D721Med (cell line): ENCODE data around the gene LMX1B.
A peak's percentile ranks its signal among the peaks of the same experiment; 100 is the strongest.

Experiments
- DNase-seq: peaks from one replicate; pipeline ENCODE4 v3.0.0; 2011; ENCODE audit warnings: low spot score; ENCODE audit not compliant: insufficient read length
- FAIRE-seq: peaks from 2 replicates; lab custom pipeline; 2011; peaks lifted over from hg19 to GRCh38; lab: Jason Lieb, UNC
- TF ChIP-seq, protein P1 (sequence below): IDR thresholded peaks from 2 replicates; pipeline ENCODE4 v1.5.1; 2012; ENCODE audit warnings: mild to moderate bottlenecking, control low read depth; ENCODE audit not compliant: insufficient read depth; ENCODE audit errors: missing control alignments

Gene LMX1B

DNA sequence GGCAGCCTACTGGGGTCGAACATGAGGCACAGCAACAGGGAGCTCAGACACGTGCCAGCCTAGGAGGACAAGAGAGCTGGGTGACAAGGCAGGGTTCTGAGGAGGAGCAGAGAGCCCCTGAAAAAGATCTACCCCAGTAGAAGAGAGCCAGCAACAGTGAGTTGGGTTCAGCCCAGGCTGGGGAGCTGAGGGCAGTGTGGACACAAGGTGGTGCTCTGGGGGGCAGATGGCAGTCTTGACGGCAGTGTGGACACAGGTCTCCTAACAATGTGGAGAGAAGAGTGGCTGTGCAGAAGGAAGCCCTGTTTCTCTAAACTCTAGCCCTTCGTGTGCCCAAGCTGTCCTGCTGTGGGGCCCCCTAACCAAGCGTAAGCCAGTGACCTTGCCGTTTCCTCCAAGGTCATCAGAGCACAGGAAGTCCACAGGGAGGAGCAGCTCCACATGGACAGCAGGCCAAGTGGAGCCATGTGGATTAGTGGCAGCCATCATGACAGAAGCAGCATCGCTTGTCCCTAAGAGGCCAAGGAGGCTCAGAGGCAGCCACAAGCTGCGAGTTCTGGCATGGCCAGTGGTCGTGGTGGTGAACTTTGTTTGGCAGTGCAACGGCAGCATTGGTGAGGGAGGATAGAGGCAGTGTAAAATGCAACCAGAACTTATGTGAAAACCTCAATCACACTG is 25.1 kb upstream of the LMX1B start:
- FAIRE-seq (no peak), DNase-seq (no peak)
- TF ChIP-seq, protein P1, sequence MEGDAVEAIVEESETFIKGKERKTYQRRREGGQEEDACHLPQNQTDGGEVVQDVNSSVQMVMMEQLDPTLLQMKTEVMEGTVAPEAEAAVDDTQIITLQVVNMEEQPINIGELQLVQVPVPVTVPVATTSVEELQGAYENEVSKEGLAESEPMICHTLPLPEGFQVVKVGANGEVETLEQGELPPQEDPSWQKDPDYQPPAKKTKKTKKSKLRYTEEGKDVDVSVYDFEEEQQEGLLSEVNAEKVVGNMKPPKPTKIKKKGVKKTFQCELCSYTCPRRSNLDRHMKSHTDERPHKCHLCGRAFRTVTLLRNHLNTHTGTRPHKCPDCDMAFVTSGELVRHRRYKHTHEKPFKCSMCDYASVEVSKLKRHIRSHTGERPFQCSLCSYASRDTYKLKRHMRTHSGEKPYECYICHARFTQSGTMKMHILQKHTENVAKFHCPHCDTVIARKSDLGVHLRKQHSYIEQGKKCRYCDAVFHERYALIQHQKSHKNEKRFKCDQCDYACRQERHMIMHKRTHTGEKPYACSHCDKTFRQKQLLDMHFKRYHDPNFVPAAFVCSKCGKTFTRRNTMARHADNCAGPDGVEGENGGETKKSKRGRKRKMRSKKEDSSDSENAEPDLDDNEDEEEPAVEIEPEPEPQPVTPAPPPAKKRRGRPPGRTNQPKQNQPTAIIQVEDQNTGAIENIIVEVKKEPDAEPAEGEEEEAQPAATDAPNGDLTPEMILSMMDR, result no peak

DNA sequence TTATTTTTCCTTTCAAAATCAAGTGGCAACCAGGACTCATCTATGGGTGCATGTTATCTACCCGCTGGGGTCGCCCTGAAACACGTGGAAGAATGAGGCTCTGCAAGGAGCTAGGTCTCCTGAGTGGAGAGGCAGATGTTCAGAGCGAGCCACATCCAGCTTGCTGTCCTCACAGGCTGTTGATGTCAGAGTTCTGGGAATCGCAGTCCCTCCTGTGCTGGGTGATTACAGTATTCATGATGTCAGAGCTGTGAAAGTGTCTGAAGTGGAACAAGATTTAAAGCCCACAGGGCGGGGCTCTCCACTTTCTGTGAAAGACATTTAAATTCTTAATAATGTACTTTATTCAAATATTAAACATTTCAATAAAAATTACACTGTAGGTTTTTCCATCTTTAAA is 24.4 kb upstream of the LMX1B start:
- TF ChIP-seq, protein P1, result no peak
- no peak for DNase-seq
- no peak for FAIRE-seq

DNA sequence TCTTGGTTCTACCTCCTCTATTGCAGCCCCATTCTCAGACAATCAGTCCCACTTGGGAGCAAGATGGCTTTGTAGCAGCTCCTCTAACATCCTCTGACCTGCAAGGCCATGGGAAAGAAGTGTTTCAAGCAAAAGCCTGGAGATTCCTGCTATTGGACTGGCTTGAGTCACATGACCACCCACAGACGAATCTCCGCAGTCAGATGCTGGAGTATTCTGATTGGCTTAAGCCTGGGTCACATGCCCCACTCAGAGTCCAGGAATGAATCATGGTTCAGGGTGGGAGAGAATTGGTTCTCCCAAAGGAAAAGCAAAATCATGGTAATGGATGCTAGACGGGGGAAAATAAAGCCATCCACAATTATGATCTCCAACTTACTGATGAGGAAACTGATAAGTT is 22.6 kb upstream of the LMX1B start:
- no peak for FAIRE-seq

DNA sequence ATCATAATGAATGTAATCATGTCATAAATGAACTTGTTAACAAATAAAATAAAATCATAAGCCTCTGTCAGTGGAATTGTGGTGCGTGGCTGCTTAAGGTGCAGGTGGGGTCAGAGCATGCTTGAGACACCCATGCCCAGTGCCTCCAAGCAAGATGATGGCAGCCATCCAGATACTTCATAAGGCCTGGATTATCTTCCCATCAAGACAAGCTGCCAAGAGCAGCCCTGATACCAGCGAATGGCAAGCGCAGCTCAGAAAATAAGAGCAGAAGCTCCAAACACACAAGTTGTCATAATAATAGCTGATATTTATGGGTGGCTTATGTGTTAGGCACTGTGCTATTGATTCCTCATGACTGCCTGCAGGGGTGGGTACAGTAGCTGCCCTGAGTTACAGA is 21.8 kb upstream of the LMX1B start:
- FAIRE-seq (no peak), DNase-seq (no peak)
- TF ChIP-seq, protein P1, result no peak

More for the DNA sequence above, 22.6 kb upstream of the LMX1B start:
- DNase-seq, result no peak
- TF ChIP-seq, protein P1, result no peak

DNA sequence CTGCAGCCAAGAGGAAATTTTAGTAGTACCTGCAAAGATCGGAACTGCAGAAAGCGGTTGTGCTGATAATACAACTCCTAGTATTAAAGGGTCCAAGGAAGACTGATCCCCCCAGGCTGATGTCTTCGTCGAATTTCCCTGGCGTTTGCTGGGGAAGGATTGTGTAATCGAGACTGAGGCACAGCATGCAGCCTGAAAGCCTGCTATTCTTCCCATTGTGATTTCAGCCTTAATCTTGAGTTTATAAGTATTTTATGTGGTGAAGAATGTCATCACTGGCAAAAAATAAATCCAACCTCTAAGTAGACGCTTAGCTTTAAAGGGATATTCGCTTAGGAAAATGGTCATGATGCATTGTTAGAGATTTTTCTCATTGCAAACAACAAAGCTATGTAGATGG is 21.3 kb upstream of the LMX1B start:
- TF ChIP-seq, protein P1, result no peak
- no peak for DNase-seq
- no peak for FAIRE-seq

DNA sequence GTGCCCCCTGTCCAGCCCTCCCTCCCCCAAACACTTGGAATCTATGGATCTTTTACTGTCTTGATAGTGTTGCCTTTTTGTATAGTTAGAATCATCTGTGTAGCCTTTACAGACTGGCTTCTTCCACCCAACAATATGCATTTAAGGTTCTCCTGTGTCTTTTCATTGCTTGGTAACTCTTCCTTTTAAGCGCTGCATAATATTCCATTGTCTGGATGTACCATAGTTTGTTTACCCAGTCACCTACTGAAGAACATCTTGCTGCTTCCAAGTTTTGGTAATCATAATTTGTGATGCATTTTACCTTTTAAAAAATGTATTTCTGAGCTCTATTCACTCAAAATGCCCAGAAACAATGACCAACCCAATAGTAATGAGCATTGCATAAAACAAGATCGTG is 17.7 kb upstream of the LMX1B start:
- TF ChIP-seq, protein P1, result no peak

DNA sequence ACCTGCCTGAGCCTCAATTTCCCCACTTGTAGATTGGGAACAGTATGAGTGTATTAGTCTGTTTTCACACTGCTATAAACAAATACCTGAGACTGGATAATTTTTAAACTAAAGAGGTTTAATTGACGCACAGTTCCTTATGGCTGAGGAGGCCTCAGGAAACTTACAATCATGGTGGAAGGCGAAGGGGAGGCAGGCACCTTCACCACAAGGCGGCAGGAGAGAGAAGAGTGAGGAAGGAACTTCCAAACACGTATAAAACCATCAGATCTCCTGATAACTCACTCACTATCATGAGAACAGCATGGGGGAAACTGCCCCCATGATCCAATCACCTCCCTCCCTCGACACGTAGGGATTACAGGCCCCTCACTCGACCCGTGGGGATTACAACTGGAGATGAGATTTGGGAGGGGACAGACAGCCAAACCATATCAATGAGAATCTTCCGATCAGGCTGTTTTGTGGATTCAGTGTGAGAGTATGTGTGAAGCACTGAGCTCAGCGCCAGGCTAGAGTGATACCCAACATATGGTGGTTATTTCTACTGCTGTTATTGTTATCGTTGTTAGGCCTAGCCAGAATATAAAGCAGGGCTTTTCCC is 14.6 kb upstream of the LMX1B start:
- FAIRE-seq (no peak), DNase-seq (no peak)
- TF ChIP-seq, protein P1, result peak; percentile 20

More for the DNA sequence above, 17.7 kb upstream of the LMX1B start:
- DNase-seq (no peak), FAIRE-seq (no peak)
